ENCODE measurements around the gene ZNF593.
A peak's percentile ranks its signal among the peaks of the same experiment; 100 is the strongest.

Gene ZNF593

DNA sequence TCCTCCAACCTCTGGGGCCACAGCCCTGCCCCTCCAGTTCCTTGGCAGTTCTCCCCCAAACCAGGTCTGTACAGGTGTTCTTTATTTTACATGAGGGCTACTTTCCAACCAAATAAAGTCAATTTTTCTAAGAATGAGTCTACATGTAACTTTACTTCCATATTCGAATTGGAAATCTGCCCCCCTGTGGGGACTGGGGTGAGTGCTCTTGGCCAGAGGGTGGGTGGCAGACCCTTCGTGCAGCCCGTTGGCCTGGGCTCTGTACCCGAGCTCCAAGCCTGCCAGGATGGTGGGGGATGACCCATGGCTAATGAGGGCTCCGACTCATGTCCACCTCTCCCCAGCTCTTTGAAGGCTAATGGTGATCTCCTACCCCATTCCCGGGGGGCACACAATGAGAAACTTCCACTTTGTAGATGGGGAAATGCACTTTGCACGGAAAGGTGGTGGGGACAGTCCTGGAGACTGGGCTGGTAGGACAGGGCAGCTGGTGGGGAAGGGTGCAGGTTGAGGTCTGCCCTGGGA is 20.1 kb downstream of the ZNF593 start:
- Mint-ChIP-seq H3K4me3 (no peak overlapping the region), H3K27me3 (ENCODE audit: low read depth) (no peaks in the 10 kb centered on the region), H3K36me3 (ENCODE audit: low read depth) (no peaks in the 10 kb centered on the region), H3K4me1 (peaks cover 7% of the 10 kb centered on the region), H3K27ac (peak overlapping the region in 1 of 3 experiments; percentile 61), H3K9me3 (no peaks in the 10 kb centered on the region)
- TF ChIP-seq, protein P1, sequence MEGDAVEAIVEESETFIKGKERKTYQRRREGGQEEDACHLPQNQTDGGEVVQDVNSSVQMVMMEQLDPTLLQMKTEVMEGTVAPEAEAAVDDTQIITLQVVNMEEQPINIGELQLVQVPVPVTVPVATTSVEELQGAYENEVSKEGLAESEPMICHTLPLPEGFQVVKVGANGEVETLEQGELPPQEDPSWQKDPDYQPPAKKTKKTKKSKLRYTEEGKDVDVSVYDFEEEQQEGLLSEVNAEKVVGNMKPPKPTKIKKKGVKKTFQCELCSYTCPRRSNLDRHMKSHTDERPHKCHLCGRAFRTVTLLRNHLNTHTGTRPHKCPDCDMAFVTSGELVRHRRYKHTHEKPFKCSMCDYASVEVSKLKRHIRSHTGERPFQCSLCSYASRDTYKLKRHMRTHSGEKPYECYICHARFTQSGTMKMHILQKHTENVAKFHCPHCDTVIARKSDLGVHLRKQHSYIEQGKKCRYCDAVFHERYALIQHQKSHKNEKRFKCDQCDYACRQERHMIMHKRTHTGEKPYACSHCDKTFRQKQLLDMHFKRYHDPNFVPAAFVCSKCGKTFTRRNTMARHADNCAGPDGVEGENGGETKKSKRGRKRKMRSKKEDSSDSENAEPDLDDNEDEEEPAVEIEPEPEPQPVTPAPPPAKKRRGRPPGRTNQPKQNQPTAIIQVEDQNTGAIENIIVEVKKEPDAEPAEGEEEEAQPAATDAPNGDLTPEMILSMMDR (IDR thresholded peaks at IDR 0.05; ENCODE audit: unreplicated experiment in 3 of 3): no peak

DNA sequence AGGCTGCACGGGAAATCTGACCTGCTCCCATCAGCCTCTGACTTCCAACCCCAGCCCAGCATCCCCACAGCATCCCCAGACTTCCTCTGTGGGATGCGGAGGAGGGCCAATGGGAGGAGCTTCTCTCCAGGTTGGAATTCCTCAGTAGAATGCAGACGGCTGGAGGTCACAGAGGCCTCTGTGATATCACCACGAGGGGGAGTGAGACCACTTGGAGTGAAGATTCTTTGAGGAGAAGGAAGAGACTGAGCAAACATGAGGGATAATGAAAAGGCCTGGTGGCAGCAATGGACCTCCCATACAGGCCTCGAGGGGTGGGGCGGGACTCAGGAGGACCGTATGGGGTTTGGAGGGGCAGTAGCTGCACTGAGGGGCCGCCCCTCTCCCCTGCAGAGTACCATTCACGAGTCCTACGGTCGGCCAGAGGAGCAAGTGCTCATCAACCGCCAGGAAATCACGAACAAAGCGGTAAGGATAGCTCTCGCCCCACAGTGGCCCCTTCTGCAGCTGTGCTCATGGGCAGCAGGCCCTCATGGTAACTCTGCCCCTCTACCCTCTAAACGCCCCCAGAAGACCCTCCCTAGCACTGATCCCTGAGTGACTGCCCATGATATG is 20.8 kb downstream of the ZNF593 start, which contains the start of gene CATSPER4:
TSS of gene CATSPER4 (plus strand) at position 230 of the 615 bp plus-strand sequence. CDS start at position 256, 26 bp downstream.
- no peaks in the 10 kb centered on the region for H3K36me3 Mint-ChIP-seq (ENCODE audit: low read depth)

DNA sequence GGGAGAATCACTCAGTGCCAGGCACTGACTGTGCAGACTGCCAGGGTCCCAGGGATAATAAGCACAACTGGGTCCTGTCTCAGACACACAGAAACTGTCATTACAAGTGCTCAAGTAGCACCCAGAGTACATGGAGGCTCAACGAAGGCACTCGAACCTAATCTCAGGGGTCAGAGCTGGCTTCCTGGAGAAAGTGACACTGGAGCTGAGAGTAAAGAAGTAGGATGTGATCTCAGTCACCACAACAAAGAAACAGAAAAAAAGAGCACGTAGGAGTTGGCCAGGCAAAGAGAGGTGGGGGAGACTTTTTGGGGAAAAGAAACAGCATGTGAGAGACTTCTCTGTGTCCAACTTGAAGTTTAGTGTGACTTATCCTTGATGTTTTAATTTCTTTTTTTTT is 22.0 kb downstream of the ZNF593 start:
- H3K9me3 Mint-ChIP-seq: no peaks in the 10 kb centered on the region
- no peak overlapping the region for H3K27ac Mint-ChIP-seq
- H3K27me3 Mint-ChIP-seq (ENCODE audit: low read depth): no peaks in the 10 kb centered on the region
- H3K4me1 Mint-ChIP-seq: peaks cover 7% of the 10 kb centered on the region
- TF ChIP-seq, protein P1 (IDR thresholded peaks at IDR 0.05; ENCODE audit: unreplicated experiment in 3 of 3): no peak
- no peak overlapping the region for H3K4me3 Mint-ChIP-seq
- H3K36me3 Mint-ChIP-seq (ENCODE audit: low read depth): no peaks in the 10 kb centered on the region

More for the DNA sequence above, 20.8 kb downstream of the ZNF593 start, which contains the start of gene CATSPER4:
- Mint-ChIP-seq H3K9me3 (no peaks in the 10 kb centered on the region), H3K27me3 (ENCODE audit: low read depth) (no peaks in the 10 kb centered on the region), H3K4me3 (no peak within 1 kb of the TSS), H3K4me1 (peaks cover 7% of the 10 kb centered on the region), H3K27ac (peak within 1 kb of the TSS in 2 of 3 experiments; percentile 51 to 61)
- TF ChIP-seq, protein P1 (IDR thresholded peaks at IDR 0.05; ENCODE audit: unreplicated experiment in 3 of 3): peak in 2 of 3 experiments; percentile 9 to 38

DNA sequence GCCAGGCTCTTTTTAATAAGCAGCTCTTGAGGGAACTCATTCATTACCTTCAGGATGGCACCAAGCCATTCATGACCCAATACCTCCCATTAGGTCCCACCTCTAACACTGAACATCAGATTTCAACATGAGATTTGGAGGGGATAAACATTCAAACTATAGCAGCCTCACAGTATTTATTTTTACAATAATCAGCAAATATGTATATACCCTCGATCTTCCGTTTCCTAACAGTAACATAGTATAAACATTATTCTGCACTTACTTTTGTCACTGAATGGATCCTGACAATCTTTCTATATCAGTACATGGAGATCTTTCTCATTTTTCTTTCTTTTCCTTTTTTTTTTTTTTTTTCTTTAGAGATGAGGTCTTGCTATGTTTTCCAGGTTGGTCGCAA is 26.1 kb downstream of the ZNF593 start:
- H3K27me3 Mint-ChIP-seq (ENCODE audit: low read depth): peaks cover 4% of the 10 kb centered on the region
- TF ChIP-seq, protein P1 (IDR thresholded peaks at IDR 0.05; ENCODE audit: unreplicated experiment in 3 of 3): no peak
- no peaks in the 10 kb centered on the region for H3K9me3 Mint-ChIP-seq
- no peaks in the 10 kb centered on the region for H3K36me3 Mint-ChIP-seq (ENCODE audit: low read depth)
- H3K27ac Mint-ChIP-seq: no peak overlapping the region
- H3K4me1 Mint-ChIP-seq: peaks cover 8% of the 10 kb centered on the region
- H3K4me3 Mint-ChIP-seq: no peak overlapping the region

DNA sequence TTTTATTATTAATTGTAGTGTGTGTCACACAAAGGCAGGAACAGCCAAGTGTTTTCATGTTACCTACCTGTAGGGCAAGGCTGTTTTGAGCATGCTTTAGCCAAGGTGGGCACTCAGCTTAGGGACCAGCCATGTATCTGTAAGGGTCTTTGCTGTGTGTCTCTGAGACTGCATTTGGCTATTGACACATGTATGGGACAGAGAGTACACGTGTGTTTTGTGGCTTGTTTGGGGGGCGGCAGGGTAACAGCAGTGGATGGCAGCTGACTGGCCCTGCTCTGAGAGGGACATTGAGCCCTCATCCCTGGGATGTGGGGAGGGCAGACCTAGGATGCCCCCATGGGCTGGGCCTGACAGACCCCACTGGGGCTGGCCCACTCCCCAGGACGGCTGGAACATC is 27.6 kb downstream of the ZNF593 start:
- TF ChIP-seq, protein P1 (IDR thresholded peaks at IDR 0.05; ENCODE audit: unreplicated experiment in 3 of 3): no peak
- Mint-ChIP-seq H3K4me1 (peaks cover 20% of the 10 kb centered on the region), H3K9me3 (no peaks in the 10 kb centered on the region), H3K36me3 (ENCODE audit: low read depth) (no peaks in the 10 kb centered on the region), H3K27me3 (ENCODE audit: low read depth) (peaks cover 10% of the 10 kb centered on the region), H3K4me3 (no peak overlapping the region), H3K27ac (no peak overlapping the region)

DNA sequence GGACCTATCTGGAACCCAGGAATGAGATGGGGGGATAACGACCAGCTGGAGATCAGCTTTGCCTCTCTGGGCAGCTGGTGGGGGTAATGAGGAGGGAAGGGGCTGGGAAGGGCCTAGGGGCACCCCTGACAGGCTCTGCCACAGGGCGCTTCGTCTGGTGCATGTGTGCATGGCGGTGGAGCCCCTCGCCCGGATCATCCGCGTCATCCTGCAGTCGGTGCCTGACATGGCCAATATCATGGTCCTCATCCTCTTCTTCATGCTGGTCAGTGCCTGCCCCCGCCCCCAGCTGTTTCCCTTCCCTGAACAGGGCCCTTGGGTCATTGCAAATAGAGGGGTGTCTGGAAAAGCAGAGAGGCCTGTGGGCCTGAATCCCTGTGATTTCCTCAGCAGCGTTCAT is 28.1 kb downstream of the ZNF593 start:
- H3K27me3 Mint-ChIP-seq (ENCODE audit: low read depth): peaks cover 10% of the 10 kb centered on the region
- no peak overlapping the region for H3K4me3 Mint-ChIP-seq
- no peaks in the 10 kb centered on the region for H3K36me3 Mint-ChIP-seq (ENCODE audit: low read depth)
- no peak overlapping the region for H3K27ac Mint-ChIP-seq
- H3K4me1 Mint-ChIP-seq: peaks cover 20% of the 10 kb centered on the region
- no peaks in the 10 kb centered on the region for H3K9me3 Mint-ChIP-seq
- TF ChIP-seq, protein P1 (IDR thresholded peaks at IDR 0.05; ENCODE audit: unreplicated experiment in 3 of 3): no peak

Data from nephron (organoid).